H1 (cell line): Measurements from ENCODE around the gene CD3D.

Source experiments
- HDAC6 ChIP-seq: IDR thresholded peaks from one replicate; pipeline ENCODE4 v1.7.1; 2012; ENCODE audit warnings: low read depth, mild to moderate bottlenecking, inconsistent platforms, low read length, moderate library complexity
- POLR2A ChIP-seq, 2 experiments: IDR thresholded peaks; 1 replicate in 1 of 2; 2 replicates in 1 of 2; pipeline ENCODE4 v1.6.1; 2011; ENCODE audit warnings: low read depth in 2 of 2, low read length in 2 of 2, mild to moderate bottlenecking in 2 of 2; ENCODE audit errors: control extremely low read depth in 1 of 2

DNA sequence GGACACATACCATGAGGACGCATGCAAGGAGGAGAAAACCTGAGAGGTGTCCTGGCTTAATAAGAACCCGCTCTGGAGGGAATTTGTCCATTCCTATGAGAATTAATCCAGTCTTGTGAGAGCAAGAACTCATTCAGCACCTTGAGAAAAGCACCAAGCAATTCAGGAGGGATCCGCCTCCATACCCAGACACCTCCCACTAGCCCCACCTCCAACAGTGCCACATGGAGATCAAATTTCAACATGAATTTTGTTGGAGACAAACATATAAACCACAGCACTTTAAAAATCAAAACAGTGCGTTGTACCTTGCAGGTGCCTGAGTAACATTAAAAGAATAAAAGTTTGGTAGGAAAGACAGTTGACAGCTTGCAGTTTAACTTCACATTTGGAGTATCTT, 28.3 kb upstream of the CD3D start:
- no peak for TF ChIP-seq POLR2A (IDR thresholded peaks at IDR 0.05; ENCODE audit: control extremely low read depth in 1 of 2, low read depth in 2 of 2, low read length in 2 of 2)
- TF ChIP-seq HDAC6, result no peak
